EL (cell line): ENCODE data around the gene CPNE6.
"Not testable (repeated sequence)": the region's sequence is repeated elsewhere in the genome, so short reads cannot be mapped to it uniquely, and the experiment has no call there.

Source experiments
- DNase-seq: peaks from one replicate; pipeline ENCODE4 v3.0.0-alpha.2; 2016

CPNE6 gene

DNA sequence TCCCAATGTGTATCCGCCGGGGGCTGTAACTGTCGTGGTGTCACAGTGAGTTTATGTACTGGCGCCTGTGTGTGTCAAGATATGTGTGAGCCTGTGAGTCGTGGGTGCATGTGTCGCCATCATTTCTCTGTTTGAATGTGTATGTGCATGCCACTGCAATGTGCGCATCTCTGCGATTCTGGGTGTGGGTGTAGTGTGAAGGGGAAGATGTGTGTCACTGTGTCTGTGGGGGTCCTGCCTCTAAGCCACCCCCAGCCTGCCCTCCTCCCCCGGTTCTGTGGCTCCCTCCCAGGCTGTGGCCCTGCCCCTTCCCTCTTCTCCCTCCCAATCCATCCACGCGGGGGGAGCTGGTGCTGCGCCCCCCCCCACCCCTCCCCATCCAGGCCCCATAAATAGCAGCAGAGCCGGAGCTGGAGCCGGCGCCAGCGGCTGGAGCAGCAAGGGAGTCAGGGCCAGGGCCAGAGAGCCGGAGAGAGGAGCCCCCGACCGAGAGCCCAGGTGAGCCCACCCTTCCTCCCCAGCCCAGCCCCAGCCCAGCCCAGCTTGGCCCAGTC lies at the start of gene CPNE6:
Gene CPNE6 (plus strand): TSS at position 419 of the 554 bp plus-strand sequence. CDS start 1,375 bp downstream, outside the sequence.
- no peak for DNase-seq

- not testable (repeated sequence) for DNase-seq
These were observed 46.4 kb upstream of the CPNE6 start for GRCh38 chr14:24024939-24025418.

DNA sequence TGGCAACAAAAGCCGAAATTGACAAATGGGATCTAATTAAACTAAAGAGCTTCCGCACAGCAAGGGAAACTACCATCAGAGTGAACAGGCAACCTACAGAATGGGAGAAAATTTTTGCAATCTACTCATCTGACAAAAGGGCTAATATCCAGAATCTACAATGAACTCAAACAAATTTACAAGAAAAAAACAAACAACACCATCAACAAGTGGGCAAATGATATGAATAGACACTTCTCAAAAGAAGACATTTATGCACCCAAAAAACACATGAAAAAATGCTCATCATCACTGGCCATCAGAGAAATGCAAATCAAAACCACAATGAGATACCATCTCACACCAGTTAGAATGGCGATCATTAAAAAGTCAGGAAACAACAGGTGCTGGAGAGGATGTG lies 41.7 kb upstream of the CPNE6 start:
- DNase-seq, result not testable (repeated sequence)

- DNase-seq, result not testable (repeated sequence)
These were observed 40.0 kb upstream of the CPNE6 start for GRCh38 chr14:24031331-24031730.

- DNase-seq, result peak; percentile 59
These were observed 38.5 kb upstream of the CPNE6 start for GRCh38 chr14:24032727-24033418.

GRCh38 chr14:24035769-24036168 lies 35.6 kb upstream of the CPNE6 start:
- not testable (repeated sequence) for DNase-seq

DNA sequence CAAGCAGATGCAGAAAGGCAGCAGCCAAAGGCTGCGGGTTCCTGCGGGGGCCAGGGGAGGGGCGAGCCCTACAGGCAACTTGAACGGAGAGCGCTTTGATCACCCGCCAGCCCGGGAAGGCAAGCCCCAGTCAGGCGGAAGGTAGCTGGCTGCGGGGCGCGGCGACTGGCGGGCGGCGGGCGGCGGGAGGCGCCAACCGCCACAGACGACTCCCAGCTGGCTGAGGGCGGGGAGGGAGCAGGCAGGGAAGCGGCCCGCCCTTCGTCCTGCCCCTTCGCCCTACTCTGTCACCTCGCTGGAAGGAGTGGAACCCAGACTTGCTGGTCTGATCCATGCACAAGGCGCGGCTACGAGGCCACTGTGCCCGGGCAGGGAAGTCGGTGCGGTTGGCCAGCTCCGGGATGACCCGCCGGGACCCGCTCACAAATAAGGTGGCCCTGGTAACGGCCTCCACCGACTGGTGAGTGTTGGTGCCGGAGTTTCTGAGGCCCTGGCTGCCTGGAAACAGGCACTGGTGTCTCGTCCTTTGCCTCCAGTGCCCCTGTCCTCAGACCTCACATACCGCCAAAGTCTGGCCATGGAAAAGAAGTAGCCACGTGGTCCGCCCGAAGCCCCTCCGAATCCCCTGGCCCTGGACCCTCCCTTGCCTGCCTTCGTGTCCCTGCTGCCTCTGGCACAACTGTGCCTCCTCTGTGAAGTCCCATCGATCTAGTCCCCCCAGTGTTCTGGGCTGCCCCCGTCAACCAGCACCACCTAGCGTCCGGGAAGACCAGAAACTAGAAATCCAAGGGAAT lies 35.0 kb upstream of the CPNE6 start:
- DNase-seq, result peak; percentile 72

- not testable (repeated sequence) for DNase-seq
These were observed 34.3 kb upstream of the CPNE6 start for GRCh38 chr14:24036963-24037657.

- DNase-seq, result no peak
These were observed 33.7 kb upstream of the CPNE6 start for GRCh38 chr14:24037658-24038037.

- DNase-seq, result no peak
These were observed 32.7 kb upstream of the CPNE6 start for GRCh38 chr14:24038686-24039085.

GRCh38 chr14:24040692-24041091 lies 30.7 kb upstream of the CPNE6 start:
- DNase-seq, result no peak

- DNase-seq, result no peak
These were observed 28.6 kb upstream of the CPNE6 start for GRCh38 chr14:24042746-24043145.

DNA sequence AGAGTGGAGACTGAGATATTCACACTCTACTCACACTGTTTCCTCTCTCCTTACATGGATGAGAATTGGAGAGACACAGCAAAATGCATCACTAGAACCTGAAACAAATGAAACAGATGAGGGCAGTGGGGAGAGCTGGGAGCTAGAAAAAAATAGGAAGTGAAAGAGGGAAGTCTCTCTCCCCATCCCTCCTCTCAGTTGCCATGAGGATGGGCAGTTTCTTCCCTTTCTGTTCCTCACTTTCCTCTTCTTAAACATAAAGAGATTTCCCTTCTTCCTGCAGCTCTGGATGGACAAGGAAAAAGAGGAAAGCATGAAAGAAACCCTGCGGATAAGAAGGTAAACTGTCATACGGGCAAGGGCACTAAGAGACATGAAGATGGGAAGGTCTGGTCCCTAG lies 22.4 kb upstream of the CPNE6 start:
- not testable (repeated sequence) for DNase-seq

DNA sequence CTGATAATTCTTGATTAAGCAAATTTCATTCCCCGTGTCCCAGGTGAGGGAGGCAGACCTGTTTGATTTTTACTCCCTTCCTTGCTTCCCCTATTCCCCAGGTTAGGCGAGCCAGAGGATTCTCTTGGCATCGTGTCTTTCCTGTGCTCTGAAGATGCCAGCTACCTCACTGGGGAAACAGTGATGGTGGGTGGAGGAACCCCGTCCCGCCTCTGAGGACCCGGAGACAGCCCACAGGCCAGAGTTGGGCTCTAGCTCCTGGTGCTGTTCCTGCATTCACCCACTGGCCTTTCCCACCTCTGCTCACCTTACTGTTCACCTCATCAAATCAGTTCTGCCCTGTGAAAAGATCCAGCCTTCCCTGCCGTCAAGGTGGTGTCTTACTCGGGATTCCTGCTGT lies 20.6 kb upstream of the CPNE6 start:
- not testable (repeated sequence) for DNase-seq

GRCh38 chr14:24051176-24051788 lies 20.1 kb upstream of the CPNE6 start:
- DNase-seq, result no peak

- peak; percentile 55 for DNase-seq
These were observed 19.3 kb upstream of the CPNE6 start, which contains the start of gene CARMIL3 for GRCh38 chr14:24051789-24052655. Gene CARMIL3, plus strand, starts transcription at chr14:24052009. Its CDS starts 145 bp downstream, at chr14:24052154.

DNA sequence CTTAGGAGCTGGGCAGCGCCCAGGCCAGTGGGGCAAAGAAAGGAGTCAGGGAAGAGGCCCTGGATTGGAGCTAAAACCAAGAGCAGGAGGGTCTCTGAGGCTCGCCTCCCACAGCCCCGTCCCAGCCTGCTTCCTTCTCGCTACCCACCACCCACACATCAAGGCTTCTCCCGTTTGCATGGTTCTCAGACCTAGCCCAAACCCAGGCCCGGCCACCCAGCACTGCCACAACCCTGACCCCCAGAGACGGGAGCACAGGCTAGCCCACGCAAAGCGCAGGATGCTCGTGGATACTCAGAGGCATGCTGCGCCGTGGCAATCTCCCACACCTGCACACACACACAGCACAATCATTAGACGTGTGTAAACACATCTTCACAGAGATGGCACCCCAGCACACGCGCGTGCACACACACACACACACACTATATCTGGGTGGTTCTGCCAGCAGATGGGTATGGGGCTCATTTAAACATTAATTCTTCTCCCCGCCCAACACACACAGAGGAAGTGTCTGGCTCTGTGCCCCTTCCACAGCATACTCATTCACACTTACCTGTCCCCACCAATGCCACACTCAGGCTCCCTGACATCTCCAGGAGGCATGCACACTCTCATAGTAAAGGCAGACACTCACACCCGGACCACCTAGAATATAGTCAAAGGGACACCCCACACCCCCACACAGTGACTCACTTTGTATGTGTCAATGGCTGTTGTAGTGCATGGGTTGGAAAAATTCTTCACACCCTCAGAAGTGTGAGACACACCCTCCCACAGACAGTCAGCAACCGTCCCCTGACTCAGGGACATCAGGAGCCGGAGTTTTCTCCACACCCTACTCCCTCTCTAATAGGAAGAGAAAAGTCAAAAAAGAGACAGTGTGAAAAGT lies 18.5 kb upstream of the CPNE6 start:
- DNase-seq, result no peak

DNA sequence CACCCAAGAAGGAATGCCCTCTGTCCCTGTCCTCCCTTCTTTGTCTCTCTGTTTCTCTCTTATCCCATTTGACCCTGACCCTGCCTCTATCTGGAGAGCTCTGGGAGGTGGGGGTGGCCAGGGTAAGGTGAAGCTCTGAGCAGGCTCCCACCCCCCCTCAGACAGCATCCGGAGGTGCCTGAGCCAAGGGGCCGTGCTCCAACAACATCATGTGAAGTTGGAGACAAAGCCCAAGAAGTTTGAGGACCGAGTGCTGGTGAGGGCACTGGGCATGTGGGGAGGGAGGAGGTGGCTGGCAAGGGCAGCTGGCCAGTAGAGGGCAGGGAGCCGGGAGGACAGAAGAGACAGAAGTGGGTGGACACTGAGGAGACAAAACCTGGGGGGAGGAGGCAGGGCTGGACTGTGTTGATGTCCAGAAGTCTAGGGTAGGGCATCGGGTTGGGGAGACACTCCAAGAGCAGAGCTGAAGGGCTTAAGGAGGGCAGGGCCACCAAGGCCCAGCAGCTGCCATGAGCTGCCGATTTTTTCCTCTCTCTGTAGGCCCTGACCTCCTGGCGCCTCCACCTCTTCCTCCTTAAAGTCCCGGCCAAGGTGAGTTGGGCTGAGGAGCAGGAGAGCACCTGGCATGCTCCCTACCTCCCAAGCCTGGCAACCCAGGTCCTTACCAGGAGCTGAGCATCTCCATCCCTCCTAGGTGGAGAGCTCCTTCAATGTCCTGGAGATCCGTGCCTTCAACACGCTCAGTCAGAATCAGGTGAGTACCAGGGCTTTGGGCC lies 17.6 kb upstream of the CPNE6 start:
- DNase-seq, result no peak

- DNase-seq, result no peak
These were observed 17.1 kb upstream of the CPNE6 start for GRCh38 chr14:24054324-24054641.

- DNase-seq, result no peak
These were observed 16.7 kb upstream of the CPNE6 start for GRCh38 chr14:24054646-24055045.
